Measurements from ENCODE around the gene GSAP.

Gene GSAP

DNA sequence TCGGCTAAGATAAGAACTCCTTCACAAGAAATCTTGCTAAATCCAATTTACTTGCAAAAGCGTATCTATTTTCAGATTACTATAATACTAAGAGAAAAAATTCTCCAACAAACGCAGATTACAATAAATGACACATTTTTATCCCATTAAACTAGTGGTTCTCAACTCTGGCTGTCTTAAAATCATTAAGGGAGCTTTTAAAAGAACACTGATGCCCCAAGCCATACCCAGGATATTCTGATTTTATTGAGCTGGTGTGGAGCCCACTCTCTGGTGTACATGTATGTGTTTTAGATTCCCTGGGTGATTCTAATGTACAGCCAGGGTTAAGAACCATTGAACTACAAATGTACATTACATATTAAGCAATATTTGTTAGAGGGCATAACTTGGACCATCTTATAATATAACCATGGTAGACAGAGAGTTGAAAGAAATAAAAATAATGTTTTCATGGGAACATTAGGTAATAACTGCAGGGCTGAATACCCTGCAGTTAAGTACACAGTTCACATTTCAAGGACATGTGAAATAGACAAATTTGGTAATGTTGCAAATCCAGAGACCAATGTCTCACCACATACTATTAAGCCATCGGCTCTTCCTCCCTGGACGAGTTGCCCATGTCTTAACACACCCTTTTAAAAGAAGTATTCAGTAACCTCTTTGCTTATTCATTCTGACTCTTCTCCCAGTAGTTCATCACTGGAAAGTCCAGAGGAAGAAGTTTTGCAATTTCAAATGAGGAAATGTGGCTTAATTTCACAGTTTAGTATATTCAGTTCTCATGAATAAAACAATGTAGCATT is 6.2 kb downstream of the GSAP start:
- DNase-seq (ENCODE audit: low read depth): no peak
- TF ChIP-seq, protein P1, sequence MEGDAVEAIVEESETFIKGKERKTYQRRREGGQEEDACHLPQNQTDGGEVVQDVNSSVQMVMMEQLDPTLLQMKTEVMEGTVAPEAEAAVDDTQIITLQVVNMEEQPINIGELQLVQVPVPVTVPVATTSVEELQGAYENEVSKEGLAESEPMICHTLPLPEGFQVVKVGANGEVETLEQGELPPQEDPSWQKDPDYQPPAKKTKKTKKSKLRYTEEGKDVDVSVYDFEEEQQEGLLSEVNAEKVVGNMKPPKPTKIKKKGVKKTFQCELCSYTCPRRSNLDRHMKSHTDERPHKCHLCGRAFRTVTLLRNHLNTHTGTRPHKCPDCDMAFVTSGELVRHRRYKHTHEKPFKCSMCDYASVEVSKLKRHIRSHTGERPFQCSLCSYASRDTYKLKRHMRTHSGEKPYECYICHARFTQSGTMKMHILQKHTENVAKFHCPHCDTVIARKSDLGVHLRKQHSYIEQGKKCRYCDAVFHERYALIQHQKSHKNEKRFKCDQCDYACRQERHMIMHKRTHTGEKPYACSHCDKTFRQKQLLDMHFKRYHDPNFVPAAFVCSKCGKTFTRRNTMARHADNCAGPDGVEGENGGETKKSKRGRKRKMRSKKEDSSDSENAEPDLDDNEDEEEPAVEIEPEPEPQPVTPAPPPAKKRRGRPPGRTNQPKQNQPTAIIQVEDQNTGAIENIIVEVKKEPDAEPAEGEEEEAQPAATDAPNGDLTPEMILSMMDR (conservative IDR thresholded peaks at IDR 0.05; ENCODE audit: low read depth, low read length): no peak
- no peak overlapping the region for H3K4me3 ChIP-seq (ENCODE audit: low read length)

DNA sequence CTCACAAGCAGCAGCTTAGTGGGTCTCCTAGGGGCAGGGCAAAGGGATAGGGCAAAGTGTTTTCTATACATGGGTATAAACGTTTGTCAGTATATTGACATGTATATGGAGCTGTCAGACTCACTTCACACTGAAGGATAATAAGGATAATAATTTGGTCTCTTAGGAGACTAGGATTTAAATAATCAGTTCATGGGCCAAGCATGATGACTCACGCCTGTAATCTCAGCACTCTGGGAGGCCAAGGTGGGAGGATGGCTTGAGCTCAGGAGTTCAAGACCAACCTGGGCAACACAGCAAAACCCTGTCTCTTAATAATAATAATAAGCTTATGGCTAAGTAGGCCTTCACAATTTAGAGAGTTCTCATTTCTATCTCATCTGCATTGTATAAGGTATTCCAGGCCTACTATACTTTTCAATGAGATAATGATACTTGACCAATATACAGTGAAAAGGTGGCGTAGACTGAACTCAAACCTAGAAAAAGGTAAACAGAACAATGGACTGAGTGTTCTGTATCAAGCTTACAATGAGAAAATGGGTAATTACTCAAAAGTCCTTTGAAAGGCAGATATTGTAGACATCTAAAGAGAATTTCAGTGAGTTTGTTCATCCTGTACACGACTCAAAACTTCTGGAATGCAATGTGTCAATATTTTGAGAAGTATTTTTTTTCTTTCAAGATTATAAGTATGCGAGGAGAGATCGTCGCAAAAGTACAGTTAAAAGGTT is 7.0 kb downstream of the GSAP start:
- TF ChIP-seq, protein P1 (conservative IDR thresholded peaks at IDR 0.05; ENCODE audit: low read depth, low read length): no peak
- DNase-seq (ENCODE audit: low read depth): no peak
- H3K4me3 ChIP-seq (ENCODE audit: low read length): no peak overlapping the region

DNA sequence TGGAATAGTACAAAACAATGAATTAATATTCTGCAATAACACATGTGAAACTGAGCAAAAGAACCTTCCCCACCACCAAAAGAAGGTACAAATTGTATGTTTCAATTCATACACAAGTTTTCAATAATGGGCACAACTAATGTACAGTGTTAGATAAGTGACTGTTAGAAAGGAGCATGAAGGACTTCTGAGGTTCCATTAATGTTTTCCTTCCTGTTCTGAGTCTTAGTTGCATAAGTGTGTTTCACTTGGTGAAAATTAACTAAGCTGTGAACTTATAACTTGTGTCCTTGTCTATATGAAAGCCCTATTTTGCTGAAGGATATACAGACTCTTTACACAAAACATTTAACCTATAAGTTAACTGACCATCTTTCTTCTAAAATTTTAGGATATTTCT is 8.2 kb downstream of the GSAP start:
- TF ChIP-seq, protein P1 (conservative IDR thresholded peaks at IDR 0.05; ENCODE audit: low read depth, low read length): no peak
- H3K4me3 ChIP-seq (ENCODE audit: low read length): no peak overlapping the region
- no peak for DNase-seq (ENCODE audit: low read depth)

DNA sequence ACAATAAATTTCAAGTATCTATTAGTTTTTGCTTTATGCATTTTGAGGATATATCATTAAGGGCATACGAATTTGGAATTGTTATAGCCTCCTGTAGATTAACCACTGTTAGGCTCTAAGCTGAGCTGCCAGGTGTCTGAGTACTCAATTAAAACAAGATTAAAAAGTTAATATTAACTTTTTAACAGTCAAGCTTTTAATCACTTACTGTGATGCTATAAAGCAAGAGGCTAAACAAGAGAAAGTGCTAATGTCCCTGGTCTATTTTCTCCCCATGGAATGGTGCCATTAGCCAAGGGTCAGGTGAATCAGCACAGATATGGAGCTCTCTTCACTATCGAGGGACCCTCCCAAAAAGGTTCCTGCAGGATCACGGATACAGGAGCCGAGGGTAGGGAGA is 9.7 kb downstream of the GSAP start:
- TF ChIP-seq, protein P1 (conservative IDR thresholded peaks at IDR 0.05; ENCODE audit: low read depth, low read length): no peak
- no peak overlapping the region for H3K4me3 ChIP-seq (ENCODE audit: low read length)
- DNase-seq (ENCODE audit: low read depth): no peak

DNA sequence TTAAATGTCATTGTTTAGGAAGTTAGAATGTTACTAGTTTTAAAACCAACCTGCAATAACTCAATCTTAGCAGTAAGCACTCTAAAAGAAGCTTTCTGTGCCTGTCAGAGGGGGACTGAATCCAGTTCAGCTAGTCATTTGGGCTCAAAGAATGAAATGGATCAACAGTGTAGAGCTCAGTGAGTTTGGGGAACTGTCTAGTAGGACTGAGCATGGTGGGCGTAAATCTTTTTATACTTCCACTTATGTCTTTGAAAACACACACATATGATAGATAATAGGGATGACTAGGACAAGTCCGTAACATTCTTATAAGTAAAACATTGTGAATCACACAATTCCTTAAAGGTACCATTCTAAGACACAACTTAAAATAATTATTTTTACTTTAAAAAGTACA is 11.5 kb downstream of the GSAP start:
- TF ChIP-seq, protein P1 (conservative IDR thresholded peaks at IDR 0.05; ENCODE audit: low read depth, low read length): no peak
- DNase-seq (ENCODE audit: low read depth): no peak
- no peak overlapping the region for H3K4me3 ChIP-seq (ENCODE audit: low read length)

DNA sequence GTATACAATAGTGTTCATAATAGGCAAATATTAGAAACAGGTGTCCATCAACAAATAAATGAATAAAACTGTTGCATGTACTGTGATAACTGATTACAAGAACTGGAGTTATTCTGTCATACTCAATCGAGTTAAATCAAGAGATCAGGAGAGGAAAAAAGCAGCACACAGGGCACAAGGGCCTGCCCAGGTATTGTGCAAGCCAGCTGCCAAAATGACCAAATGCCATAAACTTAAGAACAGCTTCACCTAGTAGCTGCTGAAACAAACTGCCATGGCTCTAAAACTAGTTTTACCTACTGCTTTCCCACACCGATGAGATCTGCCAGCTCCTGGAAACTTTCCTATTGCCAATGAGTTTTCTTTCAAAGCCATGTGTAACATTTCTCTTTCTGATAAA is 12.2 kb downstream of the GSAP start:
- DNase-seq (ENCODE audit: low read depth): no peak
- H3K4me3 ChIP-seq (ENCODE audit: low read length): no peak overlapping the region
- TF ChIP-seq, protein P1 (conservative IDR thresholded peaks at IDR 0.05; ENCODE audit: low read depth, low read length): no peak

DNA sequence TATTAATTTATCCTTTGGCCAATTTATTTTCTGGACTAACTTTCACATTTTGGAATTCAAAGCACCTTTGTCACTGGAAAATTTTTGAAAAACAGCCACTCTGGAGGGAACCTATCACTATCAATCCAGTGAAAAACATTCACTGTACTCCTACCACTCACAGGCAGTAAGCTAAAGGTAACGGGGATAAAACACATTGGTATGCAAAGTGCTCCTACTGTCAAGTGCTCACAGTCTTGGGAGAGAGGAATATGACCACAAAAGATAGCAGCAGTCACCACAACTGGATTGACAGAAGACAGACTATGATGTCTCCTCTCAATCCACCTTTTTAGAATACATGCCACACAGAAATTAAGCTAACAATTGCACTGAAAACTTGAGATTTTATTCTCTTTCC is 13.3 kb downstream of the GSAP start:
- TF ChIP-seq, protein P1 (conservative IDR thresholded peaks at IDR 0.05; ENCODE audit: low read depth, low read length): no peak
- DNase-seq (ENCODE audit: low read depth): no peak
- H3K4me3 ChIP-seq (ENCODE audit: low read length): no peak overlapping the region

Measured in retinal pigment epithelial cell (primary cell).